ENCODE results near the gene ARHGEF40. TPM values are rescaled to one million over a fixed set of nuclear protein-coding genes. Genes with fewer than 3 reads are reported as not detected.

ARHGEF40 gene
- total and polyA plus RNA-seq, 4 experiments from 2014 or later, result 0.42 to 0.66 (median 0.51) TPM

- Mint-ChIP-seq H3K4me3 (no peak overlapping the region), H3K27me3 (peaks cover 13 to 17% of the 10 kb centered on the region in 2 donors), H3K4me1 (no peaks in the 10 kb centered on the region), H3K36me3 (no peaks in the 10 kb centered on the region), H3K9me3 (no peaks in the 10 kb centered on the region), H3K27ac (no peak overlapping the region)
- Histone ChIP-seq H3K36me3 (ENCODE audit: insufficient read depth, low read length) (no peaks in the 10 kb centered on the region), H3K4me1 (ENCODE audit: insufficient read depth, low read length) (no peaks in the 10 kb centered on the region), H3K27ac (ENCODE audit: low read depth, low read length) (no peak overlapping the region), H3K27me3 (ENCODE audit: insufficient read depth, low read length) (no peaks in the 10 kb centered on the region), H3K4me3 (ENCODE audit: low read length in 2 of 2) (no peak overlapping the region), H3K9me3 (ENCODE audit: control insufficient read depth in 1 of 2, low read length in 2 of 2) (no peaks in the 10 kb centered on the region)
- no peak for DNase-seq
- intact Hi-C loops (cut with micrococcal nuclease), result no loop called here
- ChIA-PET CTCF (ENCODE audit: partially characterized antibody) (interaction anchor here (1.4 to 1.8 kb wide), 2 partner anchors 14 to 50 kb away, joined by 4 to 5 read pairs; no protein-coding TSS in a partner anchor), POLR2A (ENCODE audit: partially characterized antibody) (no interaction called here)
These were observed 48.8 kb downstream of the ARHGEF40 start for GRCh38 chr14:21118933-21119332.

- ChIA-PET CTCF (ENCODE audit: partially characterized antibody) (interaction anchor here (0.8 to 1.8 kb wide), 2 partner anchors 52 to 106 kb away, joined by 3 to 4 read pairs; no protein-coding TSS in a partner anchor), POLR2A (ENCODE audit: partially characterized antibody) (no interaction called here)
- H3K27me3 Mint-ChIP-seq, result peaks cover 13 to 22% of the 10 kb centered on the region in 2 donors
- no peaks in the 10 kb centered on the region for H3K4me1 Mint-ChIP-seq
- no peak for DNase-seq
- Histone ChIP-seq H3K27me3 (ENCODE audit: insufficient read depth, low read length) (no peaks in the 10 kb centered on the region), H3K27ac (ENCODE audit: low read depth, low read length) (no peak overlapping the region), H3K4me1 (ENCODE audit: insufficient read depth, low read length) (no peaks in the 10 kb centered on the region), H3K36me3 (ENCODE audit: insufficient read depth, low read length) (no peaks in the 10 kb centered on the region), H3K9me3 (ENCODE audit: control insufficient read depth in 1 of 2, low read length in 2 of 2) (no peaks in the 10 kb centered on the region), H3K4me3 (ENCODE audit: low read length in 2 of 2) (no peak overlapping the region)
- peaks cover 0 to 5% of the 10 kb centered on the region in 2 donors for H3K36me3 Mint-ChIP-seq
- no peak overlapping the region for H3K4me3 Mint-ChIP-seq
- intact Hi-C loops (cut with micrococcal nuclease), result no loop called here
- peaks cover 0 to 7% (median 2%) of the 10 kb centered on the region in 8 donors for H3K9me3 Mint-ChIP-seq
- no peak overlapping the region for H3K27ac Mint-ChIP-seq
These were observed 50.6 kb downstream of the ARHGEF40 start for GRCh38 chr14:21120686-21121085.

DNA sequence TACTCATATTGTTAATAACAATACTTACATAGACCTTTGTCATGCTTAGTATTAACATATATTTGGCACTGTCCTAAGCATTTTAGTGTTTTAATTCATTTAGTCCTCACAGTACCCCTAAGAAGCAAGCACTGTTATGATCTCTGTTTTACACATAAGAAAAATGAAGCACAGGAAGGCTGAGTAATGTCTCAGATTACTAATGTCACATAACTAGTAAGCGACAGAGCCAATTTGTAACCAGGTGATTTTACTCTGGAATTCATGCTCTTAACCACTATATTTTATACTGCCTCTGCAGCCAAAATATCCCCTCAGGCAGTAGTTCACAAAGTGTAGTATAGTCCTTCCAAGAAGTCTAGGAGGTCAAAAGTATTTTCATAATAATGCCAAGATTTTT, 51.0 kb downstream of the ARHGEF40 start:
- Mint-ChIP-seq H3K27ac (no peak overlapping the region), H3K4me3 (no peak overlapping the region), H3K9me3 (peaks cover 0 to 7% (median 2%) of the 10 kb centered on the region in 8 donors), H3K4me1 (no peaks in the 10 kb centered on the region), H3K27me3 (peaks cover 14 to 24% of the 10 kb centered on the region in 2 donors), H3K36me3 (peaks cover 0 to 5% of the 10 kb centered on the region in 2 donors)
- Histone ChIP-seq H3K9me3 (ENCODE audit: control insufficient read depth in 1 of 2, low read length in 2 of 2) (no peaks in the 10 kb centered on the region), H3K4me1 (ENCODE audit: insufficient read depth, low read length) (no peaks in the 10 kb centered on the region), H3K36me3 (ENCODE audit: insufficient read depth, low read length) (no peaks in the 10 kb centered on the region), H3K27ac (ENCODE audit: low read depth, low read length) (no peak overlapping the region), H3K27me3 (ENCODE audit: insufficient read depth, low read length) (no peaks in the 10 kb centered on the region), H3K4me3 (ENCODE audit: low read length in 2 of 2) (no peak overlapping the region)
- POLR2A ChIA-PET (ENCODE audit: partially characterized antibody), result no interaction called here
- no peak for DNase-seq
- CTCF ChIA-PET (ENCODE audit: partially characterized antibody), result interaction anchor here (0.8 to 1.8 kb wide), 2 partner anchors 53 to 106 kb away, joined by 3 to 4 read pairs; no protein-coding TSS in a partner anchor
- intact Hi-C loops (cut with micrococcal nuclease), result no loop called here

DNA sequence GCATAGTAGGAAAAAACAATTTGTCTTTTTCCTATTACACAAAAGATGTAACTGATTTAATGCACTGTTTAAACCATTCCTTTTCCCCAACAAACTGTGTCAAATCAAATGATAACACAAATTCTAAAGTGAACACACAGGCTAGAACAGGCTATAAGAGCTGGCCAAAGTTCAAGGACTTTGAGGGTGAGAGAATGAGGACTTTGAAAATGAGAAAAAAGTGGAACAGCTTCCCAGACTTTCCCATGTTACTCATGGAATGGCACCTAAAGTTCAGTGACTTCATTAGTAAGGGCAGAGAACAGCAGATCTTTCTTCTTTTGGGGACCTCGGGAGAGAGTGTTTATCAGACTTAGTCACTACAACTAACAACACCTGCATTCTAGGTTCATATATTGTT, 53.3 kb downstream of the ARHGEF40 start:
- Mint-ChIP-seq H3K4me1 (no peaks in the 10 kb centered on the region), H3K36me3 (peaks cover 0 to 5% of the 10 kb centered on the region in 2 donors), H3K9me3 (peaks cover 0 to 7% (median 2%) of the 10 kb centered on the region in 8 donors), H3K27ac (no peak overlapping the region), H3K4me3 (no peak overlapping the region), H3K27me3 (peaks cover 19 to 24% of the 10 kb centered on the region in 2 donors)
- H3K4me3 ChIP-seq (ENCODE audit: low read length in 2 of 2), result no peak overlapping the region
- H3K9me3 ChIP-seq (ENCODE audit: control insufficient read depth in 1 of 2, low read length in 2 of 2), result no peaks in the 10 kb centered on the region
- no peak for DNase-seq
- intact Hi-C loops (cut with micrococcal nuclease), result no loop called here
- no peaks in the 10 kb centered on the region for H3K36me3 ChIP-seq (ENCODE audit: insufficient read depth, low read length)
- POLR2A ChIA-PET (ENCODE audit: partially characterized antibody), result no interaction called here
- no peaks in the 10 kb centered on the region for H3K27me3 ChIP-seq (ENCODE audit: insufficient read depth, low read length)
- CTCF ChIA-PET (ENCODE audit: partially characterized antibody), result interaction anchor here (1.8 to 2.5 kb wide), 3 partner anchors 12 to 109 kb away, joined by 4 to 6 read pairs (median 5); no protein-coding TSS in a partner anchor
- H3K27ac ChIP-seq (ENCODE audit: low read depth, low read length), result no peak overlapping the region
- no peaks in the 10 kb centered on the region for H3K4me1 ChIP-seq (ENCODE audit: insufficient read depth, low read length)

DNA sequence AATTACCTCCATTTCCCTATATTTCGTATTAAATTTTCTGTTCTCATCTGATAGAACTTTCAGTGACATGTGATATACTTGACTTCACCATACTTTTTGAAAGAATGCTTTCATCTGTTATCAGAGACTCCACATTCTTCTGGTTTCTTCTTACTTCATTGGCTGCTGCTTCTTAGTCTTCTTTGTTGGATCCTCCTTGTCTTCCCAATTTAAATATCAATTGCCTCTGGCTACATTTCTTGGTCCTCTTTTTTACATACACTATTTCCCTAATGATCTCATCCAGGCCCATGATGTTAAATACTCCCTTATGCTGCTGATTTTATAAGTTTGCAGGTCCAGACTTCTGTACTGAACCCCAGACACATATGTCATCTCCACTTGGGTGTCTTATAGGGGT, 63.8 kb downstream of the ARHGEF40 start:
- Mint-ChIP-seq H3K27ac (no peak overlapping the region), H3K4me3 (no peak overlapping the region), H3K9me3 (peaks cover 0 to 3% (median 0%) of the 10 kb centered on the region in 8 donors), H3K36me3 (no peaks in the 10 kb centered on the region), H3K4me1 (no peaks in the 10 kb centered on the region), H3K27me3 (peaks cover 0 to 3% of the 10 kb centered on the region in 2 donors)
- Histone ChIP-seq H3K27ac (ENCODE audit: low read depth, low read length) (no peak overlapping the region), H3K9me3 (ENCODE audit: control insufficient read depth in 1 of 2, low read length in 2 of 2) (no peaks in the 10 kb centered on the region), H3K4me1 (ENCODE audit: insufficient read depth, low read length) (no peaks in the 10 kb centered on the region), H3K4me3 (ENCODE audit: low read length in 2 of 2) (no peak overlapping the region), H3K36me3 (ENCODE audit: insufficient read depth, low read length) (no peaks in the 10 kb centered on the region), H3K27me3 (ENCODE audit: insufficient read depth, low read length) (no peaks in the 10 kb centered on the region)
- POLR2A ChIA-PET (ENCODE audit: partially characterized antibody), result no interaction called here
- intact Hi-C loops (cut with micrococcal nuclease), result no loop called here
- no peak for DNase-seq
- CTCF ChIA-PET (ENCODE audit: partially characterized antibody), result interaction anchor here (1.4 kb wide), 1 partner anchor 119 kb away, joined by 4 read pairs; no protein-coding TSS in a partner anchor

DNA sequence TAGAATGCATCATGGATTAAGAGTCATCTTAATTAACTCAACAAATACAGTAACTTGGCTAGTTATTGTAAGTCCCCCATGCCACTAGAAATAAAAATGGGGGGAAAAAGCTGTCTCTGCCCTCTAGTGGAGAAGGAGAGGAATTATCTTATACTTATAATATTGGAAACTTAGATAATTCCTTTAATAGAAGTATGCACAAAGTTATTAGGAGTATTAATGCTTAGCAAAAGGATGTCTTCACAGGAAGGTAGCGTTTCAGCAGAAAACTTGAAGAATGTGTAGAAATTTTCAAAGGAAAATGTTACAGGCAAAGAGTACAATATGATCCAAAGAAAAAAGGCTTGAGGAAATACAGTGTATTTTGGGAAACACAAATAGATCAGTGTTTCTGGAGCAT, 65.9 kb downstream of the ARHGEF40 start:
- intact Hi-C loops (cut with micrococcal nuclease), result loop anchor here (1.0 kb wide), 1 partner anchor 122 kb away; no protein-coding TSS in a partner anchor
- H3K4me3 Mint-ChIP-seq, result no peak overlapping the region
- no peaks in the 10 kb centered on the region for H3K36me3 ChIP-seq (ENCODE audit: insufficient read depth, low read length)
- CTCF ChIA-PET (ENCODE audit: partially characterized antibody), result interaction anchor here (1.3 to 2.5 kb wide), 3 partner anchors 13 to 122 kb away, joined by 4 to 10 read pairs (median 6); no protein-coding TSS in a partner anchor
- no peak overlapping the region for H3K27ac Mint-ChIP-seq
- H3K27me3 ChIP-seq (ENCODE audit: insufficient read depth, low read length), result no peaks in the 10 kb centered on the region
- peaks cover 0 to 3% (median 0%) of the 10 kb centered on the region in 8 donors for H3K9me3 Mint-ChIP-seq
- peak in 4 of 5 donors; percentile 2 to 8 (median 4) for DNase-seq
- H3K4me1 Mint-ChIP-seq, result no peaks in the 10 kb centered on the region
- H3K4me1 ChIP-seq (ENCODE audit: insufficient read depth, low read length), result no peaks in the 10 kb centered on the region
- POLR2A ChIA-PET (ENCODE audit: partially characterized antibody), result interaction anchor here (0.6 kb wide), 1 partner anchor 155 kb away, joined by 3 read pairs; no protein-coding TSS in a partner anchor
- H3K27ac ChIP-seq (ENCODE audit: low read depth, low read length), result no peak overlapping the region
- H3K27me3 Mint-ChIP-seq, result peaks cover 2 to 3% of the 10 kb centered on the region in 2 donors
- H3K4me3 ChIP-seq (ENCODE audit: low read length in 2 of 2), result no peak overlapping the region
- no peaks in the 10 kb centered on the region for H3K9me3 ChIP-seq (ENCODE audit: control insufficient read depth in 1 of 2, low read length in 2 of 2)
- H3K36me3 Mint-ChIP-seq, result no peaks in the 10 kb centered on the region

Measured in CD4-positive, alpha-beta memory T cell (primary cell).